Activated CD4-positive, CD25-positive, alpha-beta regulatory T cell treated with anti-CD3 and anti-CD28 coated beads, Interleukin-2, amount 50 U/mL, for 24 hours (primary cell): ENCODE data around the gene IFNAR1.

Experiments used
- ATAC-seq, 2 donors: fragments of 150-1000 bp; cut with Tn5 transposase; one replicate each; pipeline ENCODE4 v1.10.0; 2021; ENCODE audit warnings: mild to moderate bottlenecking in 1 of 2, moderate library complexity in 1 of 2

The IFNAR1 gene

DNA sequence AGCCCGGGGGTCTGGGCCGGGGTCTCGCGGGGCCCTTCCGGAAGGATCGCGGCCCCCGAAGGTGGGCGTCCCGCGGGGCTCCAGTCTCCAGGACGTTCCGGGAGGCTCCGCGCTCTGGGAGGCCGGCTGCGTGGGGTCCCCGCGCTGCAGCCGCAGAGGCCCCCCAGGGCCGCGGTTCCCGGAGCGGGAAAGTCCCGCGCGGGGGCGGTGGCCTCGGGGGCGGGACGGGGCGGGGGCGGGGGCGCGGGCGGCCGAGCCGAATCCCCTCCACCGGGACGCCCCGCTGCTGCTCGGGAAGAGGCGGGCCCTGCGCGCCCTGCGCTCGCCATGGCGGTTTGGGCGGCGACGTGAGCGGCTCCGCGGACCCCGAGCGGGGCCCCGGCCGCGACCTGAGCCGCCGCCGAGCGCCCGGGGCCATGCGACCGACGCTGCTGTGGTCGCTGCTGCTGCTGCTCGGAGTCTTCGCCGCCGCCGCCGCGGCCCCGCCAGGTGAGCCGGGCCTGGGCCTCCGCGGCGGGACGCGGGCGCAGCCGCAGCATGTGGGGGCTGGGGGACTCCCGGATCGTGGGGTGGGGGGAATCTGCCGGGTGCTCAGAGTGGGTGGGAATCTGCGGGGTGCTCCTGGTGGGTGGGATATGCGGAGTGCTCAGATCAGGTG is 78.5 kb downstream of the IFNAR1 start, which contains the start of gene IFNGR2:
Gene IFNGR2 (plus strand): TSS at position 286 of the 658 bp plus-strand sequence. CDS start 131 bp downstream, at position 417.
- ATAC-seq: peak; percentile 37 to 51

DNA sequence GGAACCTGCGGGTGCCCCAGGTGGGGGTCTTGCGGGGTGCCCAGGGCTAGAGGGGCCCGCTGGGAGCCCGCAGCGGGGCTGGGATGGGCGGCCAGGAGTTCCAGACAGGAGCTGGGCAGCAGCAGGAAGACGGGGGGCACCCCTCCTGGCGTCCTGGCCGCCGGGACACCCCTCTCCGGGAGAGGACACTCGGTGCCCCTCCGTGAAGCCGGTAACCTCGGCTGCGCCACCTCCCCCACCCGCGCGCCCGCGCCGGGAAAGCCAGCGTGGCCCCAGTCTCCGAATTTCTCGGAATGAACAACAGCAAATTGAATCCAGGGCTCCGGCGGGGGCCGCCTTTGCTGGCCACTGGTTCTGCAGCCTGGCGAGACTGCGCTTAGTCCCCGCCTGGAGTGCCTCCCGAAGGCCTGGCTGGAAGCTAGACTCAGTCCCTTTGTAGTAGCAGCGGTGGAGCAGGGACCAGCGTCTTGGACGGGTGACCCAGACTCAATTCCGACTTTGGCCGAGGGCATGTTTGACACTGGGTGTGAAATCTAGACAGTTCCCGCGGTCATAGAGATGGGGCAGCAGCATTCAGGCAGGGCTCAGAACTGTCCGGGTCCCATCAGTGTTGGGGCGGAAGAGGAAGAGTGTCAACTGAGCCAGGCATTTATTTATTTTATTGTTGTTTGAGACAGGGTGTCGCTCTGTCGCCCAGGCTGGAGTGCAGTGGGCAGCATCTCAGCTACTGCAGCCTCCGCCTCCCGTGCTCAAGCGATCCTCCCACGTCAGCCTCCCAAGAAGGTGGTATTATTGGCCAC is 79.2 kb downstream of the IFNAR1 start:
- ATAC-seq: peak; percentile 21 to 30

DNA sequence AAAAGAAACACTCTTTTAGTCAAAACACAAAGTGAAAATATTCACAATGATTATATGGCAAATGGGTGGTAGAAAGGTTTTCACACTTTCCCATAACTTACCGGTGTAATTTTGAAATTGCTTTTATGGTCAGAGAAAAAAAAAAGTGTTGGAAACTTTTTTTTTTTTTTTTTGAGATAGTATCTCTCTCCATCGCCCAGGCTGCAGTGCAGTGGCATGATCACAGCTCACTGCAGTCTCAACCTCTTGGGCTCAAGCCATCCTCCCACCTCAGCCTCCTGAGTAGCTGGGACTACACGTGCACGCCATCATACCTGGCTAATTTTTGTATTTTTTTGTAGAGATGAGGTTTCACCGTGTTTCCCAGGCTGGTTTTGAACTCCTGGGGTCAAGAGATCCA is 81.7 kb downstream of the IFNAR1 start:
- ATAC-seq: peak in 1 of 2 donors; percentile 24
